Stromal cell of bone marrow (primary cell): ENCODE measurements around the gene FSIP2.
"Not testable (repeated sequence)": the region's sequence is repeated elsewhere in the genome, so short reads cannot be mapped to it uniquely, and the experiment has no call there.

ENCODE experiments used
- DNase-seq: peaks from one replicate; pipeline ENCODE4 v3.0.0-alpha.2; 2012; ENCODE audit warnings: low read depth

FSIP2 gene

GRCh38 chr2:185807351-185807750, 68.7 kb downstream of the FSIP2 start:
- peak; percentile 13 for DNase-seq

GRCh38 chr2:185811580-185811979, 73.0 kb downstream of the FSIP2 start:
- DNase-seq = no peak

GRCh38 chr2:185813707-185814106, 75.1 kb downstream of the FSIP2 start:
- DNase-seq = no peak

- DNase-seq = no peak
These were observed 79.4 kb downstream of the FSIP2 start for GRCh38 chr2:185817991-185818390.

GRCh38 chr2:185821467-185821866, 82.9 kb downstream of the FSIP2 start:
- DNase-seq = no peak

DNA sequence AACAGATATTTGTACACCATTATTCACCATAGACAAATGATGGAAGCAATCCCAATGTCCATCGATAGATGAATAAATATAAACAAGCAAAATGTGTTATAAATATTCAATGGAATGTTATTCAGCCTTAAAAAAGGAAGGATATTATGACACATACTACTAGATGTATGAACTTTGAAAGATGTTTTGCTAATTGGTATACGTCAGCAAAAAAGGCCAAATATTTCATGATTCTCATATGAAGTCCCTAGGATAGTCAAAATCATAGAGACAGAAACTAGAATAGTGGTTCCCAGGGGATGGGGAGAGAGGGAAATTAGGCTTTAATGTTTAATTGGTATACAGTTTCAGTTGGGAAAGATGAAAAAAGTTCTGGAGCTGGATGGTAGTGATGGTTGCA, 85.2 kb downstream of the FSIP2 start:
- DNase-seq = no peak

- no peak for DNase-seq
These were observed 87.0 kb downstream of the FSIP2 start for GRCh38 chr2:185825557-185825956.

- DNase-seq = no peak
These were observed 89.7 kb downstream of the FSIP2 start for GRCh38 chr2:185828326-185828725.

DNA sequence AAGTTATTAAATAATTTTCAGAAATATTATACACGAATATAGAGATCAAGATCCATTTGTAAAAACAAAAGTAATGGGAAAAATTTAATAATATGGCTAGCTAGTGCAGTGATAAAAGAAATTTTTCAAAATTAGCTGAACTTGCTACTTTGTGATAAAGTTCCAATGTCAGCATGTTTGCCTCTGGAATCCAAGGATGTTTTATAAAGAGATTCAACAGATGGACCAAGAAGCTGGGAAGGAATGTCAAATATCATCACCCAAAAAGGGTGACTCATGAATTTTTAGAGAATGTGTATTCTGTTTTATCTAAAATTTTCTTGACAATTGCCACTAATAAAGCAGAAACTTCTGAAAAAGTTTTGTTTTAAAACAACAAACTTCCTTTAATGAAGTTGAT, 95.3 kb downstream of the FSIP2 start:
- DNase-seq = no peak

DNA sequence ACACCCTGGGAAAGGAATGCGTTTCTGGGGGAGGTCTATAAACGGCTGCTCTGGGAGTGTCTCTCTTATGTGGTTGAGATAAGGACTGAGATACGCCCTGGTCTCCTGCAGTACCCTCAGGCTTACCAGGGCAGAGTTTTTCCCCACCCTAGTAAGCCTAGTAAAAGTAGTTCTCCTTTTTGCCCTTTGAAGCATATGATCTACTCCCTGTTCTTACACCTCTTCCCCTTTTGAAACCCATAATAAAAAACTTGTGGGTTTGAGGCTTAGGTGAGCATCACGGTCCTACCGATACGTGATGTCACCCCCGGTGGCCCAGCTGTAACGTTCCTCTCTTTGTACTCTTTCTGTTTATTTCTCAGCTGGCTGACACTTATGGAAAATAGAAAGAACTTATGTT, 97.4 kb downstream of the FSIP2 start:
- no peak for DNase-seq

GRCh38 chr2:185854885-185855284, 116.3 kb downstream of the FSIP2 start:
- DNase-seq = no peak

DNA sequence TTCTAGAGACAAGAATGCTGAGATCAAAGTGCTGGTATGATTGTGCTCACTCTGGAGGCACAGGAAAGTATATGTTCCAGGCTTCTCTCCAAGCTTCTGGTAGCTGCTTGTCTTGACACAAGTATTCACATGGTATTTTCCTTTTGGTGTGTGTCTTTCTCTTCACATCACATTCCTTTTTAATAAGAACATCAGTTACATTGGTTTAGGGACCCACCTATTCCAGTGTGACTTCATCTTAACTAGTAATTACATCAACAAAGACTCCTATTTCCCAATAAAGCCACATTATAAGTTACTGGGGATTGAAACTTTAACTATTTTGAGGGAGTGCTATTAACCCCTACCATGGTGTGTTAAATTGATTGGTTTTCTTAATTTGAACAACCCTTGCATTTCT, 119.1 kb downstream of the FSIP2 start:
- no peak for DNase-seq

GRCh38 chr2:185859506-185859905, 120.9 kb downstream of the FSIP2 start:
- DNase-seq = no peak

- no peak for DNase-seq
These were observed 121.7 kb downstream of the FSIP2 start for GRCh38 chr2:185860321-185860720.

DNA sequence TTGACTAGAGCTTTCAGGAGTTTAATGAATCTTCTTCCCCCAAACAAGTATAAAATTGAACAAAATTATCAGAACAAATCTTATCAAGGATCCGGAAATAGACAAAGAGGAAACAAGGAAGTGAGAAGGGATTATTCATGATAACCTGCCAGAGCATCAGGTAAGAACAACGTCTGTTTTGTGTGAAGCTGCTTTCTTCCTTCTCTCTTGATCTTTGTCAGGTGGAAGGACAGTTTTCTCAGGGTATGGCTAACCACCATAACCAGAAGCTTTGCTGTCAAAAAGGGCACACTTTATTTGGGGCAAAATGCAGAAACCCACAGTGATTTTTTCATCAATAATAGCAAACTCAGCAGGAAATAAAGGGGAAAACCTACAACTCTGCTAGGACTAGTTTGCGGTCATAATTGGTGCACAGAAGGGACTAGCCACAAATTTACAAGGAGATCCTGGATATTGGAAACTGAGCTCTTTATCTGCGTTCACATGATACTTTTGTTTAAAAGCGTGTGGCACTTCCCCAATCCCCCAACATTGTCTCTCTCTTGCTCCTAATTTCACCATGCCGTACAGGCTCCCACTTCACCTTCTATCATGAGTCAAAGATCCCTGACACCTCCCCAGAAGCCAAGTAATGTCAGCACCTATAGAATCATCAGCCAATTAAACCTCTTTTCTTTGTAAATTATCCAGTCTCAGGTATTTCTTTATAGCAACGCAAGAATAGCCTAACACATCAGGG, 124.2 kb downstream of the FSIP2 start:
- no peak for DNase-seq

- DNase-seq = not testable (repeated sequence)
These were observed 126.1 kb downstream of the FSIP2 start for GRCh38 chr2:185864468-185865260.

GRCh38 chr2:185875136-185875931, 136.7 kb downstream of the FSIP2 start:
- no peak for DNase-seq

DNA sequence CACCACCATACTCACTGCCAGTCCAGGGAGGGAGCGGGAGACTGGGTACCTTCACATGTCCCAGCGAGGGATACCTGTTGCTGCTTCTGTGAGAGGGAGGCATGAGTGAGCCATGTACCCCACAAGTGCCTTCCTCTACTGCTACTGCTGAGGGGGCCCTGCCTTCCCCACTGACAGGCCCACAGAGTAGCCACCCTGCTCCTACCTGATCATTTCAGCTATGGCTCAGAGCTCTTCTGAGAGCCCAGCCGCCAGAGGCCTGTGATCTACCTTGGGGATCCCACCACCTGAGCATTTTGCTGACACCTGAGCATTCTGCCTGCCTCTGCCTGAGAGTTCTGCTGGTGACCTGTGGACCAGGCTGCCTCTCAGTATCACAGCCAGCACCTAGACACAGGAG, 137.6 kb downstream of the FSIP2 start:
- no peak for DNase-seq

DNA sequence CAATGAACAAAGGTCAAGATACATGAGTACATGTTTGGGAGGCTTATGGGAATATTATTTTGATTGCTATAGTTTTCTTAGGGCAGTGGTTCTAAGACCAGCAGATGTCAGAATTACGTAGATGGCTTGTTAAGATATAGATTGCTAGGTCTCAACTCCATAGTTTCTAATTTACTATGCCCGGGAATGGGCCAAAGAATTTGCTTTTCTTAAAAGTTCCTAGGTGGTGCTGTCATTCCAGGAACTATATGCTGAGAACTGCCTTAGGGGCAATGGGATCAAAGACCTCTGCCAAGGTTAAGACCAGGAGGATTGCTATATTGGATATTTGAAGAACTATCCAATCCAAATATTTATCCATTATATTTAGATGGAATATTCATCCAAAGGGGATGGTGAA, 141.8 kb downstream of the FSIP2 start:
- no peak for DNase-seq
